ENCODE results near the gene GRIN1.

DNA sequence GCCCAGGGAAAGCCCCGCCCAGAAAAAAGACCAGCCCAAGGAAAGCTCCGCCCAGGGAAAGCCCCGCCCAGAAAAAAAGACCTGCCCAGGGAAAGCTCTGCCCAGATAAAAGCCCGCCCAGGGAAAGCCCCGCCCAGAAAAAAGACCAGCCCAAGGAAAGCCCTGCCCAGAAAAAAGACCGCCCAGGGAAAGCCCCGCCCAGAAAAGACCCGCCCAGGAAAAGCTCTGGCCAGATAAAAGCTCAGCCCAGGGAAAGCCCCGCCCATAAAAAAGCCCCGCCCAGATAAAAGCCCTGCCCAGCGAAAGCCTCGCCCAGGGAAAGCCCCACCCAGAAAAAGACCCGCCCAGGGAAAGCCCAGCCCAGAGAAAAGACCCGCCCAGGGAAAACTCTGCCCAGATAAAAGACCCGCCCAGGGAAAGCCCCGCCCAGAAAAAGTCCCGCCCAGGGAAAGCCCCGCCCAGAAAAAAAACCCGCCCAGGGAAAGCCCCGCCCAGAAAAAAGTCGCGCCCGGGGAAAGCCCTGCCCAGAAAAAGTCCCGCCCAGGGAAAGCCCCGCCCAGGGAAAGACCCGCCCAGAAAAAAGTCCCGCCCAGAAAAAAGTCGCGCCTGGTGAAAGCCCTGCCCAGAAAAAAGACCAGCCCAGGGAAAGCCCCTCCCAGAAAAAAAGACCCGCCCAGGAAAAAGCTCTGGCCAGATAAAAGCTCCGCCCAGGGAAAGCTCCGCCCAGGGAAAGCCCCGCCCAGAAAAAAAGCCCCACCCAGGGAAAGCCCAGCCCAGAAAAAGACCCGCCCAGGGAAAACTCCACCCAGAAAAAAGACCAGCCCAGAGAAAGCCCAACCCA lies 11.9 kb downstream of the GRIN1 start:
- TF ChIP-seq POLR2A (IDR thresholded peaks at IDR 0.05) (no peak), POLR2AphosphoS5 (IDR thresholded peaks at IDR 0.05) (no peak), EP300 (IDR thresholded peaks at IDR 0.05; ENCODE audit: low read depth) (no peak)
- TF ChIP-seq, protein P1, sequence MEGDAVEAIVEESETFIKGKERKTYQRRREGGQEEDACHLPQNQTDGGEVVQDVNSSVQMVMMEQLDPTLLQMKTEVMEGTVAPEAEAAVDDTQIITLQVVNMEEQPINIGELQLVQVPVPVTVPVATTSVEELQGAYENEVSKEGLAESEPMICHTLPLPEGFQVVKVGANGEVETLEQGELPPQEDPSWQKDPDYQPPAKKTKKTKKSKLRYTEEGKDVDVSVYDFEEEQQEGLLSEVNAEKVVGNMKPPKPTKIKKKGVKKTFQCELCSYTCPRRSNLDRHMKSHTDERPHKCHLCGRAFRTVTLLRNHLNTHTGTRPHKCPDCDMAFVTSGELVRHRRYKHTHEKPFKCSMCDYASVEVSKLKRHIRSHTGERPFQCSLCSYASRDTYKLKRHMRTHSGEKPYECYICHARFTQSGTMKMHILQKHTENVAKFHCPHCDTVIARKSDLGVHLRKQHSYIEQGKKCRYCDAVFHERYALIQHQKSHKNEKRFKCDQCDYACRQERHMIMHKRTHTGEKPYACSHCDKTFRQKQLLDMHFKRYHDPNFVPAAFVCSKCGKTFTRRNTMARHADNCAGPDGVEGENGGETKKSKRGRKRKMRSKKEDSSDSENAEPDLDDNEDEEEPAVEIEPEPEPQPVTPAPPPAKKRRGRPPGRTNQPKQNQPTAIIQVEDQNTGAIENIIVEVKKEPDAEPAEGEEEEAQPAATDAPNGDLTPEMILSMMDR (IDR thresholded peaks at IDR 0.05) = no peak
